H1 (cell line): ENCODE results near the gene FHAD1. TPM values are rescaled to one million over a fixed set of nuclear protein-coding genes. Genes with fewer than 3 reads are reported as not detected.

Experiments used
- GABPA ChIP-seq: IDR thresholded peaks from 2 replicates; pipeline ENCODE4 v1.6.1; 2011; ENCODE audit warnings: mild to moderate bottlenecking, low read length, moderate library complexity, borderline replicate concordance; ENCODE audit not compliant: insufficient read depth
- POU5F1 ChIP-seq: IDR thresholded peaks from 2 replicates; pipeline ENCODE4 v1.6.1; 2011; ENCODE audit warnings: low read depth, mild to moderate bottlenecking, low read length, moderate library complexity
- SP1 ChIP-seq: IDR thresholded peaks from 2 replicates; pipeline ENCODE4 v1.6.1; 2011; ENCODE audit warnings: low read depth, low read length
- SP4 ChIP-seq: IDR thresholded peaks from 2 replicates; pipeline ENCODE4 v1.6.1; 2012; ENCODE audit warnings: low read length, inconsistent platforms
- ZNF274 ChIP-seq: IDR thresholded peaks from 2 replicates; pipeline ENCODE4 v1.7.0; 2012; ENCODE audit warnings: low read length, borderline replicate concordance; ENCODE audit errors: extremely low read depth
- polyA plus RNA-seq, 7 experiments: library from polyadenylated mRNA; depleted of rRNA in 3 of 7; stranded (reverse) in 5 of 7; unstranded in 2 of 7; fragments of >200 nt in 5 of 7; fragments of 200-250 nt in 2 of 7; gene quantifications; 1 replicate in 5 of 7; 2 replicates in 1 of 7; 4 replicates in 1 of 7; pipeline versions ENCODE4 v1.2.1 to v1.2.3, GENCODE V29; 2011 to 2013; ENCODE audit warnings: missing spikeins in 2 of 7, mixed read lengths in 2 of 7
- total RNA-seq: library from RNA; stranded (reverse); fragmentation: NEBNext Ultra II Directional; extraction: Animal tissue kit (Norgen Biotek cat#: 25700); gene quantifications from 2 replicates; pipeline ENCODE4 v1.2.1, GENCODE V29; 2021

FHAD1 gene
- total and polyA plus RNA-seq, 2 of the 8 experiments (the other 6 are each of a cell fraction or from before 2014, with no cell fraction given) = 0.39 to 0.69 TPM

- TF ChIP-seq GABPA (no peak), POU5F1 (no peak), SP1 (no peak), ZNF274 (no peak), SP4 (no peak)
Observed at GRCh38 chr1:15446212-15446611, 199.2 kb downstream of the FHAD1 start (continued).

Other genes starting within 250 kb of the FHAD1 start
- gene TMEM51, start 93.5 kb upstream of the FHAD1 start, total RNA-seq = 9.1 and 9.9 TPM in 2 replicates
- gene TMEM51, start 93.5 kb upstream of the FHAD1 start, polyA plus RNA-seq (2011; rRNA removed) = 10.7 and 12.6 TPM in 2 replicates
- 23.5 and 25.1 TPM in 2 replicates for gene EFHD2, start 162.7 kb downstream of the FHAD1 start, total RNA-seq
- 24.4 and 30.8 TPM in 2 replicates for gene EFHD2, start 162.7 kb downstream of the FHAD1 start, polyA plus RNA-seq (2011; rRNA removed)
- 0.09 TPM in 1 of 2 replicates, not detected in the other for gene CTRC, start 191.2 kb downstream of the FHAD1 start, total RNA-seq
- not detected in 2 replicates for gene CTRC, start 191.2 kb downstream of the FHAD1 start, polyA plus RNA-seq (2011; rRNA removed)
- not detected in 2 replicates for gene CELA2A, start 209.5 kb downstream of the FHAD1 start, total RNA-seq
- not detected in 2 replicates for gene CELA2A, start 209.5 kb downstream of the FHAD1 start, polyA plus RNA-seq (2011; rRNA removed)
- not detected in 2 replicates for gene CELA2B, start 228.9 kb downstream of the FHAD1 start, total RNA-seq
- not detected in 2 replicates for gene CELA2B, start 228.9 kb downstream of the FHAD1 start, polyA plus RNA-seq (2011; rRNA removed)